K562 (cell line): ENCODE results near the gene C17orf114.

ENCODE experiments used
- CSDE1 ChIP-seq, 2 experiments: fragments of 450-650 bp; IDR thresholded peaks; 2 replicates each; pipeline ENCODE4 v1.6.1; 2016; ENCODE audit warnings: mild to moderate bottlenecking in 1 of 2
- ETV5 ChIP-seq: sonication (generic); formaldehyde crosslinking; IDR thresholded peaks from 2 replicates; pipeline ENCODE4 v1.4.0; 2020; ENCODE audit warnings: low read depth, mild to moderate bottlenecking, missing genetic modification reagents
- FOSL1 ChIP-seq: fragments of 200-800 bp; sonication (Bioruptor generic); conservative IDR thresholded peaks from 2 replicates; pipeline ENCODE4 v1.6.1; 2016; ENCODE audit warnings: missing genetic modification characterization, missing compliant biosample characterization
- GTF2E2 ChIP-seq: fragments of 200-800 bp; sonication (Bioruptor generic); IDR thresholded peaks from 2 replicates; pipeline ENCODE4 v1.6.1; 2016; ENCODE audit warnings: missing genetic modification characterization, missing compliant biosample characterization
- POLR3G ChIP-seq: IDR thresholded peaks from 2 replicates; pipeline ENCODE4 v1.6.1; 2011; ENCODE audit not compliant: insufficient read length, insufficient replicate concordance; ENCODE audit errors: extremely low read depth
- PTRF ChIP-seq: fragments of 450-650 bp; IDR thresholded peaks from 2 replicates; pipeline ENCODE4 v1.6.1; 2016; ENCODE audit warnings: mild to moderate bottlenecking, missing genetic modification characterization, missing compliant biosample characterization
- RCOR1 ChIP-seq, 2 experiments: IDR thresholded peaks; 2 replicates each; pipeline ENCODE4 v1.6.1; 2012; ENCODE audit warnings: low read depth in 2 of 2, low read length in 2 of 2, borderline replicate concordance in 1 of 2, improper control_type of control experiment in 1 of 2
- SNRNP70 ChIP-seq: fragments of 200-400 bp; formaldehyde crosslinking; optimal IDR thresholded peaks from 2 replicates; pipeline ENCODE3; 2017; ENCODE audit warnings: low read depth, low read length
- ZBTB40 ChIP-seq, 2 experiments: fragments of 450-650 bp in 1 of 2; sonication (generic) in 1 of 2; formaldehyde crosslinking in 1 of 2; IDR thresholded peaks; 2 replicates each; pipeline versions ENCODE4 v1.7.1 to v1.9.0; 2016 to 2022; ENCODE audit warnings: inconsistent platforms in 1 of 2, mild to moderate bottlenecking in 1 of 2, missing genetic modification reagents in 1 of 2
- ZZZ3 ChIP-seq: fragments of 450-650 bp; IDR thresholded peaks from 2 replicates; pipeline ENCODE4 v1.6.1; 2016; ENCODE audit warnings: antibody characterized with exemption, mild to moderate bottlenecking, moderate library complexity
- TF ChIP-seq, protein P1 (sequence below): sonication (generic); formaldehyde crosslinking; IDR thresholded peaks from 2 replicates; pipeline ENCODE4 v1.8.0; 2022; ENCODE audit warnings: mild to moderate bottlenecking, missing genetic modification reagents

C17orf114 gene

GRCh38 chr17:4833178-4833940 is 31.2 kb upstream of the C17orf114 start, which contains the start of gene MINK1 (continued):
- TF ChIP-seq ZBTB40 (IDR thresholded peaks at IDR 0.05) (no peak), ZBTB40 (CRISPR knock-in tag; IDR thresholded peaks at IDR 0.05) (no peak), RCOR1 (IDR thresholded peaks at IDR 0.05; ENCODE audit: borderline replicate concordance in 1 of 2, low read depth in 2 of 2, low read length in 2 of 2) (no peak), ETV5 (CRISPR knock-in tag) (no peak), GTF2E2 (tag) (no peak), PTRF (tag) (no peak), ZZZ3 (no peak), POLR3G (no peak), CSDE1 (IDR thresholded peaks at IDR 0.05) (no peak), SNRNP70 (no peak), FOSL1 (tag) (no peak)
- TF ChIP-seq, protein P1, sequence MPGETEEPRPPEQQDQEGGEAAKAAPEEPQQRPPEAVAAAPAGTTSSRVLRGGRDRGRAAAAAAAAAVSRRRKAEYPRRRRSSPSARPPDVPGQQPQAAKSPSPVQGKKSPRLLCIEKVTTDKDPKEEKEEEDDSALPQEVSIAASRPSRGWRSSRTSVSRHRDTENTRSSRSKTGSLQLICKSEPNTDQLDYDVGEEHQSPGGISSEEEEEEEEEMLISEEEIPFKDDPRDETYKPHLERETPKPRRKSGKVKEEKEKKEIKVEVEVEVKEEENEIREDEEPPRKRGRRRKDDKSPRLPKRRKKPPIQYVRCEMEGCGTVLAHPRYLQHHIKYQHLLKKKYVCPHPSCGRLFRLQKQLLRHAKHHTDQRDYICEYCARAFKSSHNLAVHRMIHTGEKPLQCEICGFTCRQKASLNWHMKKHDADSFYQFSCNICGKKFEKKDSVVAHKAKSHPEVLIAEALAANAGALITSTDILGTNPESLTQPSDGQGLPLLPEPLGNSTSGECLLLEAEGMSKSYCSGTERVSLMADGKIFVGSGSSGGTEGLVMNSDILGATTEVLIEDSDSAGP (CRISPR knock-in tag), result no peak
